Omental fat pad (tissue), 4 donors: Measurements from ENCODE around the gene TOM1L2. TPM values are rescaled to one million over a fixed set of nuclear protein-coding genes. Genes with fewer than 3 reads are reported as not detected.
"Not testable (repeated sequence)": the region's sequence is repeated elsewhere in the genome, so short reads cannot be mapped to it uniquely, and the experiment has no call there.

ENCODE experiments used
- ATAC-seq: fragments of 150-250 bp; one replicate; pipeline ENCODE4 v1.9.1; 2016; ENCODE audit warnings: mild to moderate bottlenecking, moderate library complexity; ENCODE audit not compliant: low FRiP score
- DNase-seq: peaks from one replicate; pipeline ENCODE4 v3.0.0-alpha.2; 2019; ENCODE audit warnings: low spot score
- total RNA-seq, 4 donors: library from RNA; depleted of rRNA; stranded (reverse); fragments of >200 nt; gene quantifications; one replicate each; pipeline ENCODE4 v1.1.0, GENCODE V29; 2016
- TF ChIP-seq, protein P1 (sequence below), 3 donors: fragments of 450-650 bp; IDR thresholded peaks; one replicate each; pipeline ENCODE4 v1.5.1; 2016 to 2017; ENCODE audit warnings: antibody characterized with exemption in 3 of 3, mild to moderate bottlenecking in 3 of 3, moderate library complexity in 2 of 3

TOM1L2 gene
- total RNA-seq, 4 donors from 2014 or later = 25.9 to 30.3 (median 27.6) TPM

GRCh38 chr17:17809531-17810083 lies 162.6 kb downstream of the TOM1L2 start:
- DNase-seq = no peak
- no peak for ATAC-seq
- TF ChIP-seq, protein P1, sequence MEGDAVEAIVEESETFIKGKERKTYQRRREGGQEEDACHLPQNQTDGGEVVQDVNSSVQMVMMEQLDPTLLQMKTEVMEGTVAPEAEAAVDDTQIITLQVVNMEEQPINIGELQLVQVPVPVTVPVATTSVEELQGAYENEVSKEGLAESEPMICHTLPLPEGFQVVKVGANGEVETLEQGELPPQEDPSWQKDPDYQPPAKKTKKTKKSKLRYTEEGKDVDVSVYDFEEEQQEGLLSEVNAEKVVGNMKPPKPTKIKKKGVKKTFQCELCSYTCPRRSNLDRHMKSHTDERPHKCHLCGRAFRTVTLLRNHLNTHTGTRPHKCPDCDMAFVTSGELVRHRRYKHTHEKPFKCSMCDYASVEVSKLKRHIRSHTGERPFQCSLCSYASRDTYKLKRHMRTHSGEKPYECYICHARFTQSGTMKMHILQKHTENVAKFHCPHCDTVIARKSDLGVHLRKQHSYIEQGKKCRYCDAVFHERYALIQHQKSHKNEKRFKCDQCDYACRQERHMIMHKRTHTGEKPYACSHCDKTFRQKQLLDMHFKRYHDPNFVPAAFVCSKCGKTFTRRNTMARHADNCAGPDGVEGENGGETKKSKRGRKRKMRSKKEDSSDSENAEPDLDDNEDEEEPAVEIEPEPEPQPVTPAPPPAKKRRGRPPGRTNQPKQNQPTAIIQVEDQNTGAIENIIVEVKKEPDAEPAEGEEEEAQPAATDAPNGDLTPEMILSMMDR (IDR thresholded peaks at IDR 0.05) = no peak

GRCh38 chr17:17808706-17809432 lies 163.3 kb downstream of the TOM1L2 start:
- TF ChIP-seq, protein P1 (IDR thresholded peaks at IDR 0.05) = no peak
- DNase-seq (no peak), ATAC-seq (peak; percentile 6)

GRCh38 chr17:17808200-17808599 lies 164.0 kb downstream of the TOM1L2 start:
- ATAC-seq, DNase-seq: not testable (repeated sequence)

GRCh38 chr17:17807440-17807839 lies 164.8 kb downstream of the TOM1L2 start:
- ATAC-seq (no peak), DNase-seq (no peak)
- TF ChIP-seq, protein P1 (IDR thresholded peaks at IDR 0.05) = no peak

DNA sequence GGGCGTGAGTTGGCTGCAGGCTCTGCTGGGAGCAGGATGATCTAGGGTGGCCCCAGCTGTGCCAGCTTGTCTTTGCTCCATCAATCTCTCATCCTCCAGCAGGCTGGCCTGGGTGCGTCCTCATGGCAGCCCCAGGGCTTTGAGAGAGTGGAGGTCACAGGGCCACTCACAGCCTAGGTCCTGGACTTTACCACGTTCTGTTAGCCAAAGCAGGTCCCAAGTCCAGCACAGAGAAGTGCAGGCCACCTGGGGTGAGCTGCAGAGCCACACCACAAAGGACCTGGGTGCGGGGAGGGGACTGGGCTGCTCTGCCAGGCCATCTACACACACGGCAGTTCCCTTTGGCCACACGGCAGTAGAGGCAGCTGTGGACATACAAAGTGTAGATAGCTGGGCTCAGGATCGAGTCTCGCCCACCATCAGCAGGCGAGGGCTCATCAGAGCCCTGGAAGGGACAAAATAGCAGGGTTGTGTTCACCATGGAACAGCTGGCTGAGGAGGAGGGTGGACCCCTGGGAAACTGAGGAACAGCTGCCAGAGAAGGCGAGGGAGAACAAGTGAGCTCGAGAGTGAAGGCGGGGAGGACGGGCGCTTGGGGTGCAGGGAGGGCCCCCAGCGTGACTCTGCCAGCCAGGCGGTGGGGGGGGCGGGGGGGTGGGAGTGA lies 165.5 kb downstream of the TOM1L2 start:
- TF ChIP-seq, protein P1 (IDR thresholded peaks at IDR 0.05) = no peak
- DNase-seq (no peak), ATAC-seq (no peak)

DNA sequence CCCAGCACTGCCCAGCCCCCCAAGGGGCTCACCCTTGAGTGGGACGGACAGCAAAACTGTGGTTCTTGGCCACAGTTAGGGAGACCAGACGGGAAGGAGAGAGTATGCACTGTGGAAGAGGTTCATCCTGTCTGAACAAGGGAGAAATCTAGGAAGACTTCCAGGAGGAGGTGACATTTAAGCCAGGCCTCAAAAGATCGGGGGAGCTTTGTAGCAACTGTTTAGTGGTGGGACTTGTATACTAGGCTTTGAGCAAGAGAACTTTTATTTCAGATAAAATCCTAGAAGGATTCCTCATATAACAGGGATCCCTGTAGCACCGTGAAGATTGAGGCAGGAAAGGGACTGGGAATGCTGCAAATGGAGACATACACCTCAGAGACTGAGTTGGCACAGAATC lies 166.2 kb downstream of the TOM1L2 start:
- ATAC-seq (no peak), DNase-seq (no peak)
- TF ChIP-seq, protein P1 (IDR thresholded peaks at IDR 0.05) = no peak

- ATAC-seq (no peak), DNase-seq (no peak)
- TF ChIP-seq, protein P1 (IDR thresholded peaks at IDR 0.05) = no peak
Observed at GRCh38 chr17:17805575-17805974, 166.6 kb downstream of the TOM1L2 start.
